Activated CD4-positive, alpha-beta T cell treated with anti-CD3 and anti-CD28 coated beads for 4 hours (primary cell): ENCODE measurements around the gene CENPX.
"Not testable (repeated sequence)": the region's sequence is repeated elsewhere in the genome, so short reads cannot be mapped to it uniquely, and the experiment has no call there.

Experiments used
- DNase-seq, 2 donors: peaks; one replicate each; pipeline ENCODE4 v3.0.0-alpha.2; 2020

CENPX gene

DNA sequence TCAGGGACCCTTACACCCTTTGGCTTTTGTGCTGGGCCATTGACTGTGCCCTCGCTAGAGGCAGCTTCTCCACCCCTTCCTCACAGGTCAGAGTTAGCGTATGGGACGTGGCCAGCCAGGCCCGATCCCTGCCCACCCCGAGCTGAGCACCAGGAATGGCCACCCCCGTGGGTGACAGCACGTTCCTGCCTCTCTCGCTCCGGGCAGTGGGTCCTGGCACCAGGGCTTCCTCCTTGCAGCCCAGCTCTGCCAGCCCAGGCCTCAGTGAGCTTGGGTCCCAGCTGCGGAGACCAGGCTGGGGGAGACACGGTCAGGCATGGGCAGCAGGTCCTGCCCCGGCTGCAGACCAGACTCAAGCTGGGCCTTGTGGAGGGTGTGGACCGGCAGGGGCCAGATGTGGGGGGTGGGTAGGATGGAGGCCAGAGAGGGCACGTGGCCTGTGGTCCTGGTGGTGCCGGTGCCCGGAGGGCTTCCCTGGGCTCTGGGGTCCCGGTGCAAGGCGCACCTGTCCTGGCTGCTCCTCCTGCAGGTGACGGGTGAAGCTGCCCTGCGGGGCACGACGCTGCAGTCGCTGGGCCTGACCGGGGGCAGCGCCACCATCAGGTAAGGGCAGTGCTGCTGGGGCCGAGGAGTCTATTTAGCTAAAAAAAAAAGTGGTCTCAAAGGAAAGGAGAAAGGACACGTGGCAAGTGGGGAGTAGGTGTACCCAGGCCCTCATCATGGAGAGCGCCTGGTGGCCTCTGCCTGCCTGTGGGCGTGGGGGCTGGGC lies 27.0 kb downstream of the CENPX start:
- DNase-seq, result no peak

- DNase-seq, result no peak
Observed at GRCh38 chr17:81994593-81995462, 27.9 kb downstream of the CENPX start.

DNA sequence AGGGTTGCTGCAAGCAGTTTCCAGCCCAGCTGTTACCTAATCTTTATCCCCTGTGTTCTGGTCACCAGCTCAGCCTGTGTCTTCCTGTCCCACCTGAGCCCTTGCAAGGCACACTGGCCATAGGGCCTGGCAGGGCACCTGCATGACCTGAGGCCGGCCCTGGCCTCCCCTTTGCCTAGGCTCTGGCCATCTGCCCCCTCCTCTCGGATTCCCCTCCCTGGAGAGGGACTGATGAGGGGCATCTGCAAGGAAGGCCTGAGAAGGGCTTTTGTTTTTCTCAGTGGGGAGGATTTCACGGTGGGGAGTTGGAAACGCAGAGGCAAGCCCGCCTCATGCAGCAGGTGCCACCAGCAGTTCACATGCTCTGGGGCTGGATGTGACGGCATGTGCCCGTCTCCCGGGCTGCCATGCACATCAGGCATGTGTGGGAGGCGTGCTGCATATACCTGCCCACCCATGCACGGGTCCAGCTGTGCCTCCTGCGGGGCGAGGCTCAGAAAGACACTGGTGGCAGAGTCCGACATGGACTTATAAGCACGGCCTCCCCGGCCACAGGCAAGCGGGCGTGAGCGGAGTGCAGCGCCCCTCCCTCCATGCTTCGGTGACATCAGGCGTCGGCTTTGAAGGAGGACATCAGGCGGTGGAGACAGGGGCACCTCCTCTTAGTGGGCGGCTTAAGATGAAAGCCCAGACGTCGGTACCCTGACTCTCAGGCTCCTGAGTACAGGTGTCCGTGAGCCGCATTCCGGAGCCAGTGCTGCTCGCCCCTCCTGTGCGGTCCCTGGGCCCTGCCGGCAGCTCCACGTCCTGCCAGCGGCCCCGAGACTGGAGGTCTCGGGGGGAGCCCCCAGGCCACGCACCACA lies 28.7 kb downstream of the CENPX start:
- no peak for DNase-seq

GRCh38 chr17:81992306-81993102 lies 30.2 kb downstream of the CENPX start:
- no peak for DNase-seq

DNA sequence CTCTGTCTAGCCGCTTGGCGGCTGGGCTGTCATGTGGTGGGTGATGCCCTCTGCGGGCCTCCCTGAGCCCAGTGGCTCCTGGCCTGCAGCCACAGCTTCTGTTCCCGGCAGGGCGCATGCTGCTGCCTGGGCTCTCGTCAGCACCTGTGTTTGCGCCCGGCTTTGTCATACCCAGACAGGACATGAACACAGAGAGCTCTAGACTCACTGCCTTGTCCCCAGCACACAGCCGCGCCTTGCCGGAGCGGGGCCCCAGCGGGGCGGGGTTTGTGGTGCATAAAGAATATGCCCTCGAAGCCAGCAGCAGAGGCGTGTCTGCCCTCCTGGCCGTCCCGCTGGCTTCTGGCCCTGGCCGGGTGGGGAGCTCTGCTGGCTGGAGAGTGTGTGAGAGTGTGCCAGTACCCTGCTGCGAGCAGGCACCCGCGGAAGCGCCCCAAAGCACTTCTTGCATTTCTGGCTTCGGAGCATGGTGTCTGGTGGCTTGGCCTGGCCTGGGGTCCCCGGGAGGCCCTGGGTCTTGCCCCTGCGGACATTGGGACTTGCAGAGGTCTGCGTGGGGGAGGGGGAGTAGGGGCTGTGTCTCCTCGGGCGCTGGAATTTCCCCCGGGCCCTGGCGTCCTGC lies 30.9 kb downstream of the CENPX start:
- no peak for DNase-seq

DNA sequence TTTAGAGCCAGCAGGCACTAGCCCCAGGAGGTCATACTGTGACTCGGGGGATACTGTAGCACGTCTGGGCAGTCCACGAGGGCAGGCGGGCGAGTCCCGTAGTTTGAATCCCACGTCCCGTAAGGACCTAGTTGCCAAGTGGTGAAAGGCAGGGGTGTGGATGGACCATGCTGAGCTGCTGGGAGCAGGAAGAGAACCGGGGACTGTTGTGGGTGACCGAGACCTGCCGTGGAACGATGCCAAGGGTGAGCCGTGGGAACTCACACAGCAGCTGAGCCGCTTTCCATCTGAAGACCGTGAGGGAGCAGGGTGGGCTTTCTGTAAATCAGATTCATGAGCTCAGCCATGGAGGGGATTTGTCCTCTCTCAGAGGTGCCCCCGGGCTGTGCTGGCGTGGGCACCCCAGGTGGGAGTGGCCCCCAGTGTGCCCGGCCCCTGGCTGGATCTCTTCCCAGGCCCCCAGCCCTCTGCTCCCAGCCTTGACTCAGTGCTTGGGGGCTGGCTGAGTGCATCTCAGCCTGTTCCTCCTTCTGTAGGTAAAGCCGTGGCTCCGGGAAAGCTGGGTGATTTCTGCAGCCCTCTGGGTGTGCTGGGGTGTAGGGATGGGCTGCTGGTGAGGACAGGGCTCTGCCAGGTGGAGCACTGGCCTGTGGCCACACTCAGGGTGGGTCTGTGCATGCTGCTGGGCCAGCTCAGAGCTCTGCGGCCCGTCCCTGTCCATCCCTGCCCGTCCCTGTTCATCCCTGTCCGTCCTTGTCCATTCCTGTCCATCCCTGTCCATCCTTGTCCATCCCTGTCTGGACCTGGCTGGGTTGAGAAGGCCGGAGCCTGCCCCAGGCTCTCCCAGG lies 31.6 kb downstream of the CENPX start:
- DNase-seq, result no peak

DNA sequence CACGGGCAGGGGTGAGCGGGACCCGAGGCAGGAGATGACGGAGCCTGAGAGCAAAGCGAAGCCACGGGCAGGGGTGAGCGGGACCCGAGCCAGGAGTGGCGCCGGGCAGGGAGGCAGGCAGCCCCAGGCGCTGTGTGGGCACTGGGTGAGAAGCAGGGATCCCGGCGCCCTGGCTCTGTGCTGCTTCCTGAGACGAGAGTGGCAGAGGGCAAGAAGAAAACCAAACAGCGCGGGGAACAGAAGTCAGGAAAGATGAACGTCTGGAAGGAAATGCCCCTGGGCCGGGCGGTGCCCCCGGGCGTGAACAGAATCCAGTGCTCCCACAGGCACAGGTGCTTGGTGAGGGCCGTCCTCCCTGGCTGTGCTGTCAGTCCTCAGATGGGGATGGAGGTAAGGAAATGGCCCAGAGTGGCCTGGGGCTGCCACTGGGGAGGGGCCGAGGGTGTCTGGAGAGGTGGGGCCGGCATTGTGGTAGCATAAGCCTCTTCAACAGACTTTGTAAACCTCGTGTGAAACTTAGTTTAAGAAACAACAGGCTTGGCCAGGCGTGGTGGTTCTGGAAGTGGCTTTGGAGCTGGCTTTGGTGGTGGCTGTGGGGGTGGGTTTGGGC lies 35.4 kb downstream of the CENPX start:
- DNase-seq, result no peak

GRCh38 chr17:81986606-81987005 lies 36.1 kb downstream of the CENPX start:
- DNase-seq, result no peak

DNA sequence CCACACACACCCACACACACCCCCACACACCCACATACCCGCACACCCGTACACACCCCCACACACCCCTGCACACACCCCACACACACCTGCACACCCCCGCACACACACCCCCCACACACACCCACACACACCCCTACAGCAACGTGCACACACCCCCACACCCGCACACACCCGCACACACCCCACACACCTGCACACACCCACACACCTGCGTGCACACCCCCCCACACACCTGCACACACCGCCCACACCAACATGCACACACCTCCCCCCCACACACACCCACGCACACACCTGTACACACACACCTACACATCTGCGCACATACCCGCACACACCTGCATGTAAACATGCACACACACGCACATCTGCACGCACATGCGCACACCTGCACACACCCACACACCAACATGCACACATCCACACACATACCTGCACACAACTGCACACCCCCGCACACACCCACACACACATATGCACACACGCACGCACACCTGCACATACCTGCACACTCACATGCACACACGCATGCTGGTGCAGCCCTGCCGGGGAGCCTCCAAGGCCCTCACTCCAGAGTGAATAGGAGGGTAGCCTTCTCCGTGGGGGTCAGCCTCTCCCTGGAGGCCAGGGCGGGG lies 37.8 kb downstream of the CENPX start:
- DNase-seq, result no peak

- DNase-seq, result no peak
Observed at GRCh38 chr17:81983639-81984373, 38.9 kb downstream of the CENPX start.

DNA sequence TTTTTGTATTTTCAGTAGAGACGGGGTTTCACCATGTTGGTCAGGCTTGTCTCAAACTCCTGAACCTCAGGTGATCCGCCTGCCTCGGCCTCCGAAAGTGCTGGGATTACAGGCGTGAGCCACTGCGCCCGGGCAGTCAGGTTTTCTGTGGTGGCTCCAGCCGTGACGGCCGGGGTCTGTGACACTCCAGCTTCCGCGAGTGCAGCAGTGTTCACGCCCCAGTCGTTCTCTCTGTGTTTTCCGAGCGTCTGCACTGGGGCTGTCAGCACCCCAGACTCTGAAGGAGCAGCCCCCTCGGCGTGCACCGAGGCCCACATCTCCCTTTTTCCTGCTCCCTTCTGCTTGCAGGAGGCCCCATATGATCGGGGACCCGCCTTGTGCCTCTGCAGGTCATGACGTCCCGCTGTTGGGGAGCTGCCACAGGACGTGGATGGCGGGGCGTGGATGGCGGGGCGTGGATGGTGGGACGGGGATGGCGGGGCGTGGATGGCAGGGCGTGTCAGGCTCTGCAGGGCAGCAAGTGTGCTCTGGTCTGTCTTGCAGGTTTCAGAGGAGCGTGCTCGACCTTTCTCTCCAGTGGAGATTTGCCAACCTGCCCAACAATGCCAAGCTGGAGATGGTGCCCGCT lies 39.6 kb downstream of the CENPX start:
- DNase-seq, result no peak

DNA sequence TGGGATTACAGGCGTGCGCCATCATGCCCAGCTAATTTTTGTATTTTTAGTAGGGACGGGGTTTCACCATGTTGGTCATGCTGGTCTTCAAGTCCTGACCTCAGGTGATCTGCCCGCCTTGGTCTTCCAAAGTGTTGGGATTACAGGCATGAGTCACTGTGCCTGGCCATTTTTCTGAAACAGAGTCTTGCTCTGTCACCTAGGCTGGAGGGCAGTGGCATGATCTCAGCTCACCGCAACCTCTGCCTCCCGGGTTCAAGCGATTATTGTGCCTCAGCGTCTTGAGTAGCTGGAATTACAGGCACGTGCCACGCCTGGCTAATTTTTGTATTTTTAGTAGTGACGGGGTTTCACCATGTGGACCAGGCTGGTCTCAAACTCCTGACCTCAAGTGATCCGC lies 41.2 kb downstream of the CENPX start:
- DNase-seq, result not testable (repeated sequence)

DNA sequence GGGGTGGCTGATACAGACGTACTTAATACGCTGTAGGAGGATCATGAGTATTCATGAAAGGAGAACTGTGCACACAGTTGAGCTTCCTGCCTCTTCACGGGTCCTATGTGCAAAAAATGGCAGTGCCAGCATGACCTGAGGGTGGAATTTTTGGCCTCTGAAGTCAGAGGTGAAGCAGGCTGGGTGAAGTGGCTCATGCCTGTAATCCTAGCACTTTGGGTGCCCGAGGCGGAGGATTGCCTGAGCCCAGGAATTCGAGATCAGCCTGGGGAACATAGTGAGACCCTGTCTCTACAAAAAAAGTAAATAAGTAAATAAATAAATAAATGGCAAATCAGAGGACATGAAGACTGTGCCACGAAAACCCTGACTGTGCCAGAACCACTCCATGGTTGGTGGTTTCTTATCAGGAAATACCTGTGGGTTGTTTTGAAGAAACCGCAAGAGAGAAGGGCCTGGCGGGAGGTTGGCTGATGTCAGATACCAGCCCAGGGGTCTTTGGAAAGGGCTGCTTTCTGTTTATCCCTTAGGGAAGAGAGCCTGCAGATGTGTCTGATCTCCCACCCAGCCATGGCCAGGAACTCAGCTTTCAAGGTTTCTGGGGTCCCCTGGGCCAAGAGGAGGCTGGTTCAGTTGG lies 41.9 kb downstream of the CENPX start:
- no peak for DNase-seq

DNA sequence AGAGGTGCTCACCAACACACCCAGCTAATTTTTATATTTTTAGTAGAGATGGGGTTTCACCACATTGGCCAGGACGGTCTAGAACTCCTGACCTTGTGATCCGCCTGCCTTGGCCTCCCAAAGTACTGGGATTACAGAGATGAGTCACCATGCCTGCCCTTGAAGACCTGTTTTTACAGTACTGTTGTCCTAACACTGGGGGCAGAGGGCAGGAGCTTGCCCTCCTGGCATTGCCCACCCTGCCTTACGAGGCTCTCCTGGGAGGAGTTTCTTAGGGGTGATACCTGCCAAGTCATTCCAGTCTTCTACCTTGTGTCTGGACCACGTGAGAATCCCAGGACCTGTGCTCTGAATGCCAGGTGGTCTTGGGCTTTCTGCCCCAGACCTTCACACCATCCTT lies 42.6 kb downstream of the CENPX start:
- no peak for DNase-seq

DNA sequence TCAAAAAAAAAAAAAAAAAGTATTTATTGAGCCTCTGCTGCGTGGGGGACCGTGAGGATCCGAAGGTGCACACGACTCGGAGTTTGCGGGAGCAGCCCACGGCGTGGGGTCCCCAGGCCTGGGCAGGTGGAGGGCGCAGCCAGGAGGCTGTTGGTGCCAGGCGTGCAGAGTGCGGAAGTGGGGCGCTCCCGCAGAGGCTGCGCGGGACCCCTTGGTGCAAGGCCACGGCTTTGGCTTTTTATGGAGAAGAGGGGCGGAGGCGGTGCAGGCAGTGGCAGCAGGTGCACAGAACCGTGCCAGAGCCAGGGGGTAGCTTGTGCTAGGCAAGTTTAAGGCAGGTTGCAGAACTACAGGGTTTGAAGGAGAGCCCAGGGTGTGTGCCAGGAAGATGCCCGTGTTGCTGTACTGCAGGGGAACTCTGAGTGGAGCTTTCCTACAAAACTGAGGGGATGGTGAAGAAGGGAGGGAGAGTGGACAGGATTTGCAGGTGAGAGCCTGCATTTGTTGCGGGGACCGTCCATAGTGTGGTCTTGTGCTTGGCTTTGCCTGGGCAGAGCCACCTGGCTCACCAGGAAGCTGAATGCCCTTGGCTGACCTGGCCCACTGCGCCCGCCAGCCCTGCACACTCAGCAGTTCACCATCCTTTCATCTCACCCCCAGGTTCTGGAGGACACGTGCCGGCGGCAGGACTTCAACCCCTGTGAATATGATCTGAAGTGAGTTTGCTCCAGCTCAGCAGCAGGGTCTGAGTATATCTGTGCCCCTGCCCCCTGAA lies 44.0 kb downstream of the CENPX start:
- no peak for DNase-seq

GRCh38 chr17:81977211-81977808 lies 45.4 kb downstream of the CENPX start, which contains the start of gene ASPSCR1:
Gene ASPSCR1, plus strand, starts transcription at chr17:81977629. Its CDS starts 18 bp downstream, at chr17:81977647.
- DNase-seq, result peak; percentile 87 to 93
